A549 (cell line): ENCODE results near the gene ZNF536.

ENCODE experiments used
- FOSL2 ChIP-seq, 2 experiments: fragments of 450-650 bp in 1 of 2; fragments of >200 bp in 1 of 2; sonication (Bioruptor Twin) in 1 of 2; formaldehyde crosslinking; IDR thresholded peaks; 2 replicates each; pipeline versions ENCODE4 v1.5.0 to v1.6.1; 2016 to 2020; ENCODE audit warnings: mild to moderate bottlenecking in 1 of 2, moderate library complexity in 1 of 2
- SMC3 ChIP-seq: fragments of >200 bp; sonication (Bioruptor Twin); formaldehyde crosslinking; IDR thresholded peaks from 3 replicates; pipeline ENCODE4 v1.6.1; 2018; ENCODE audit warnings: inconsistent platforms

GRCh38 chr19:30580673-30581072 is 208.5 kb downstream of the ZNF536 start:
- TF ChIP-seq SMC3, result no peak
- no peak for TF ChIP-seq FOSL2 (IDR thresholded peaks at IDR 0.05)
- TF ChIP-seq FOSL2 (CRISPR knock-in tag; IDR thresholded peaks at IDR 0.05), result no peak
